Heart left ventricle (tissue), 16 donors: ENCODE measurements around the gene ANKRD40. TPM values are rescaled to one million over a fixed set of nuclear protein-coding genes. Genes with fewer than 3 reads are reported as not detected.

Experiments used
- ATAC-seq, 4 donors: fragments of 200-7000 bp; cut with Tn5 transposase; one replicate each; pipeline ENCODE4 v1.9.1; 2020 to 2022; ENCODE audit warnings: moderate library complexity in 4 of 4, mild to moderate bottlenecking in 3 of 4, moderate number of reproducible peaks in 1 of 4
- DNase-seq, 5 donors: peaks; one replicate each; pipeline ENCODE4 v3.0.0-alpha.2; 2020
- H3K27ac ChIP-seq, 12 donors: fragments of 200-600 bp; sonication (generic) in 4 of 12; one replicate each; pipeline versions ENCODE4 v1.5.0 to v1.8.0; 2016 to 2022; ENCODE audit warnings: mild to moderate bottlenecking in 2 of 12
- H3K27me3 ChIP-seq, 9 donors: fragments of 200-600 bp; sonication (generic) in 2 of 9; one replicate each; pipeline versions ENCODE4 v1.5.1 to v1.8.0; 2016 to 2022; ENCODE audit warnings: mild to moderate bottlenecking in 3 of 9
- H3K36me3 ChIP-seq, 9 donors: fragments of 200-600 bp; sonication (generic) in 2 of 9; one replicate each; pipeline versions ENCODE4 v1.5.0 to v1.8.0; 2018 to 2022; ENCODE audit warnings: mild to moderate bottlenecking in 2 of 9
- H3K4me1 ChIP-seq, 12 donors: fragments of 200-600 bp; sonication (generic) in 4 of 12; one replicate each; pipeline versions ENCODE4 v1.5.0 to v1.8.0; 2016 to 2022; ENCODE audit warnings: mild to moderate bottlenecking in 3 of 12
- H3K4me3 ChIP-seq, 12 donors: fragments of 200-600 bp; sonication (generic) in 4 of 12; one replicate each; pipeline versions ENCODE4 v1.5.0 to v1.8.0; 2017 to 2022; ENCODE audit warnings: mild to moderate bottlenecking in 9 of 12, moderate library complexity in 4 of 12
- H3K9me3 ChIP-seq, 12 donors: fragments of 200-600 bp; sonication (generic) in 4 of 12; one replicate each; pipeline versions ENCODE4 v1.5.0 to v1.8.0; 2016 to 2022; ENCODE audit warnings: mild to moderate bottlenecking in 1 of 12
- POLR2A ChIP-seq, 2 donors: fragments of 450-650 bp; IDR thresholded peaks; one replicate each; pipeline ENCODE4 v1.6.1; 2017; ENCODE audit warnings: antibody characterized with exemption in 2 of 2, mild to moderate bottlenecking in 2 of 2, moderate library complexity in 2 of 2
- WGBS, 4 donors: extraction: QIAGEN DNeasy Blood & Tissue Kit in 2 of 4; methylation state at CpG; one replicate each; pipeline versions ENCODE4 v1.1.5 to v1.1.7; 2013 to 2018; 5-methylcytosine and 5-hydroxymethylcytosine counted together
- intact Hi-C, 10 donors: fragments of 100-400 bp; cut with DNase I; formaldehyde crosslinking; loops; one replicate each; pipeline versions ENCODE4 v1.11.1 to v1.14.2; 2022
- polyA plus RNA-seq, 2 donors: library from polyadenylated mRNA; stranded (reverse); fragments of 200-250 nt; gene quantifications; one replicate each; pipeline ENCODE4 v1.2.3, GENCODE V29; 2013
- total RNA-seq, 9 donors: library from RNA; depleted of rRNA in 2 of 9; stranded (reverse); fragments of >200 nt in 2 of 9; fragmentation: NEBNext Ultra II Directional in 3 of 9; extraction: Animal tissue kit (Norgen Biotek cat#: 25700) in 3 of 9; gene quantifications; one replicate each; pipeline versions ENCODE4 v1.1.0 to v1.2.4, GENCODE V29; 2016 to 2023
- TF ChIP-seq, protein P1 (sequence below), 12 donors: fragments of 200-600 bp; sonication (generic) in 4 of 12; IDR thresholded peaks; one replicate each; pipeline versions ENCODE4 v1.5.0 to v1.8.0; 2018 to 2022; ENCODE audit warnings: antibody characterized with exemption in 12 of 12, mild to moderate bottlenecking in 5 of 12
- donor health status: ischemic (EF 13 %, LVEDD 7.1; RV severe dilation, severe dysfunction).
- donor health status: healthy with polysubstance abuse.
- donor health status: DM: no; HTN: yes; CAD: no.
- donor health status: DM: no; HTN: no; CAD: no.
- donor health status: ischemic (EF 25% LVEDD 6.9; RV normal size, moderate dysfunction).
- donor health status: ischemic (EF 25% LVEDD 5.7; RV mildly dilated, moderate dysfunction).
- donor health status: healthy.
- donor health status: DM: yes; HTN: yes; CAD: no.
- donor health status: ischemic (EF 35%, LVEDD 5.7; RV mildly dilated, moderate dysfunction).
- donor health status: nonischemic (EF 11% LVEDD 7.7; RV severe dilation, severe dysfunction).
- donor health status: DM: yes; HTN: yes; CAD: no.
- donor health status: PGD.
- donor health status: ischemic (EF 29% LVEDD 5.4; RV normal size, mild dysfunction).
- donor health status: nonischemic (EF 23%, LVEDD 6.1; RV moderate dilation, normal function).

ANKRD40 gene
- total and polyA plus RNA-seq, 11 donors, result 22.2 to 55.4 (median 47.2) TPM

DNA sequence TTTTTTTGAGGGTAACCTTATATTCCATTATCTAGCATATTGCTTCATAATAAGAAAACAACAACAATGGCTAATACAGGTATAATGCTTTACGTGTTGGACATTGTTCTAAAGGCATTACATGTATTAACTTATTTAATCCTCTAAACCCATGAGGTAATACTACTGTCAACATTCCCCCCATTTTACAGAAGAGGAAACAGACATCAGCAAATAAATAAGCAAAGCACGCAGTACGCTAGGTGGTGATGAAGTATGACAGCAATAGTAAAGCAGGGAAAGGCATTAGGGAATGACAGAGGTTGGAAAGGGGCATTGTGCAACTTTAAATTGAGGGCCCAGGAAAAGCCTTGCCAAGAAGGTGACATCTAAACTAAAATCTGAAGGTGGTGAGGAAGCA is 4.6 kb downstream of the ANKRD40 start:
- intact Hi-C loops, result loop anchor here in 1 of 10 donors (10.0 kb wide), 1 partner anchor 142 kb away; no protein-coding TSS in a partner anchor
- DNase-seq (no peak), ATAC-seq (no peak)
- TF ChIP-seq, protein P1, sequence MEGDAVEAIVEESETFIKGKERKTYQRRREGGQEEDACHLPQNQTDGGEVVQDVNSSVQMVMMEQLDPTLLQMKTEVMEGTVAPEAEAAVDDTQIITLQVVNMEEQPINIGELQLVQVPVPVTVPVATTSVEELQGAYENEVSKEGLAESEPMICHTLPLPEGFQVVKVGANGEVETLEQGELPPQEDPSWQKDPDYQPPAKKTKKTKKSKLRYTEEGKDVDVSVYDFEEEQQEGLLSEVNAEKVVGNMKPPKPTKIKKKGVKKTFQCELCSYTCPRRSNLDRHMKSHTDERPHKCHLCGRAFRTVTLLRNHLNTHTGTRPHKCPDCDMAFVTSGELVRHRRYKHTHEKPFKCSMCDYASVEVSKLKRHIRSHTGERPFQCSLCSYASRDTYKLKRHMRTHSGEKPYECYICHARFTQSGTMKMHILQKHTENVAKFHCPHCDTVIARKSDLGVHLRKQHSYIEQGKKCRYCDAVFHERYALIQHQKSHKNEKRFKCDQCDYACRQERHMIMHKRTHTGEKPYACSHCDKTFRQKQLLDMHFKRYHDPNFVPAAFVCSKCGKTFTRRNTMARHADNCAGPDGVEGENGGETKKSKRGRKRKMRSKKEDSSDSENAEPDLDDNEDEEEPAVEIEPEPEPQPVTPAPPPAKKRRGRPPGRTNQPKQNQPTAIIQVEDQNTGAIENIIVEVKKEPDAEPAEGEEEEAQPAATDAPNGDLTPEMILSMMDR (IDR thresholded peaks at IDR 0.05), result no peak
- no peak for TF ChIP-seq POLR2A (IDR thresholded peaks at IDR 0.05)
- Histone ChIP-seq H3K36me3 (peaks cover 0 to 61% (median 41%) of the 10 kb centered on the region in 9 donors), H3K9me3 (no peaks in the 10 kb centered on the region), H3K27ac (no peak overlapping the region), H3K4me1 (peaks cover 0 to 53% (median 25%) of the 10 kb centered on the region in 12 donors), H3K4me3 (no peak overlapping the region), H3K27me3 (no peaks in the 10 kb centered on the region)
- 88 to 95% (median 92%) methylated on average over 3 of the region's 3 CpGs for WGBS, 4 donors

DNA sequence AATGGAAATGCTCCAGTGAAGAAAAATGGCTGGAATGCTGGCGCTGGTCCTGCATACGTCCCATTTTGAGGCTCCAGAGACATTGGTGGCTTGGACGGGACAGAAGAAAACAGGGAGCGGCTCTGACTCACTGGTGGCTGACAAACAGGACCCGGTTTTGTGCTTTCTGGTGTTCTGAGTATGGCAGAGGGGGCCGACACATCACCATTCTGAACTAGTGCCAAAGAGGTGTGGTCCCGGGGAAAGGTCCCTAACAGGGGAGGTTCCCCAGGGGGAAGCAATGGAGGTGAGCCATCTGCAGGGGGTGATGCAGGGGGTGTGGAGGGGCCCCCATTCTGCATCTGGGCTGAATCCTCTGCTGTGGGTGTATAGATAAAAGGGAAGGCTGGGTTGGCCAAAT is 8.3 kb downstream of the ANKRD40 start:
- peaks cover 0 to 94% (median 74%) of the 10 kb centered on the region in 9 donors for H3K36me3 ChIP-seq
- no peaks in the 10 kb centered on the region for H3K9me3 ChIP-seq
- intact Hi-C loops, result loop anchor here in 8 of 10 donors (5.0 to 10.0 kb wide), 4 partner anchors 55 to 215 kb away; partner anchors contain the start of gene SPATA20 (in 6 of the 8)
- H3K4me1 ChIP-seq, result peaks cover 0 to 50% (median 29%) of the 10 kb centered on the region in 12 donors
- ATAC-seq (no peak), DNase-seq (no peak)
- 77 to 79% (median 78%) methylated on average over 7 of the region's 7 CpGs for WGBS, 4 donors
- no peak overlapping the region for H3K27ac ChIP-seq
- TF ChIP-seq POLR2A (IDR thresholded peaks at IDR 0.05), result no peak
- TF ChIP-seq, protein P1 (IDR thresholded peaks at IDR 0.05), result no peak
- H3K27me3 ChIP-seq, result no peaks in the 10 kb centered on the region
- H3K4me3 ChIP-seq, result no peak overlapping the region

DNA sequence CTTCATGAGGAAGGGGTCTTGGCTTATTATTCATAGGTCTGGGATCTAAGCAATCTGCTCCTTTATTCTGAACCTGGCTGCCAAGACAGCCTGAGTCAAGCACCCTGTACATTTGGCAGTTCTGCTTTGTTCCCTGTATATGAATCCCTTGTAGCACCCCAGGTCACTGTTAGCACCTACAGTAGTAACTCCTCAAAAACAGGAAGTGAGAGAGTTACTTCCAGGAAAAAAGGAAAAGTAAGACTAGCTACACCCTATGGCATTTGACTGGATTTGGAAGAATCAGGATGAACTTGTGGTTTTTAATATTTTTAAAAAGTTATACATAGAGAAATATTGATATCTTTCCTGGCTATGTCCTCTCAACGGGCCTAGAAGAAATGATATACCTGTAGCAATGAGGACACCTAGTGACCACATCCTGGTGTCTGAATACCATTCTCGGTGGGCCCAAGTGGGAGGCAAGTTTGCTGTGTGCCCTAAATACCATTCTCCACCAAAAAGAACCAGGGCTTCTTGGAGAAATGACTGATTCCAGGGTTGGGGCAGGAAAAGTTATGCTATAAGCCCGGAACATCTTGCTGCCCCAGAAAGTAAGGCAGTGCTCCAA is 9.9 kb downstream of the ANKRD40 start:
- 44 to 59% (median 51%) methylated on average over 3 of the region's 3 CpGs for WGBS, 4 donors
- DNase-seq, result no peak
- H3K4me1 ChIP-seq, result peaks cover 0 to 35% (median 20%) of the 10 kb centered on the region in 12 donors

DNA sequence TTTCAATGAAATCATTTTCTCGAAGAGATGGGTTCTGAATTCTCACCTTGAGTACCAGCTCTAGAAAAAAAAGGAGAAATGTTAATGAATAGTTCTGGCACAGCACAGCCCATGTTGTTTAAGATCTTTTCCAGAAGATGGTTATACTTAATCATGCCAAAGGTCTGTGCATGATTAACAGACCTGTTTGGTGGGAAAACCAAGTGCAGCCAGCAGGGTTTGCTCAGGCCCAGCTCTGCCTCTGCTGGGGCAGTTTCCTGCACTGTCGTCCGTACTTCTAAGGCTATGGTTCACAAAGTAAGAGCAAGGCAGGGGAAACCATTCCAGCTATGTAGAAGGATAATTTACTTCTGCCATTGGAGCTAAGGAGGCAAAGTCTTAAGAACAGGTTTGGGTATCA is 10.7 kb downstream of the ANKRD40 start:
- intact Hi-C loops, result loop anchor here in 8 of 10 donors (5.0 to 10.0 kb wide), 4 partner anchors 58 to 212 kb away; partner anchors contain the start of gene SPATA20 (in 6 of the 8)
- H3K4me1 ChIP-seq, result peaks cover 0 to 29% (median 17%) of the 10 kb centered on the region in 12 donors
- H3K4me3 ChIP-seq, result no peak overlapping the region
- no peak overlapping the region for H3K27ac ChIP-seq
- TF ChIP-seq, protein P1 (IDR thresholded peaks at IDR 0.05), result no peak
- TF ChIP-seq POLR2A (IDR thresholded peaks at IDR 0.05), result no peak
- ATAC-seq (no peak), DNase-seq (no peak)
- no peaks in the 10 kb centered on the region for H3K27me3 ChIP-seq
- peaks cover 0 to 95% (median 83%) of the 10 kb centered on the region in 9 donors for H3K36me3 ChIP-seq
- H3K9me3 ChIP-seq, result no peaks in the 10 kb centered on the region
- 81 to 89% (median 83%) methylated on average over 3 of the region's 3 CpGs for WGBS, 4 donors

More for the DNA sequence above, 9.9 kb downstream of the ANKRD40 start:
- no peak for ATAC-seq
- Histone ChIP-seq H3K36me3 (peaks cover 0 to 94% (median 79%) of the 10 kb centered on the region in 9 donors), H3K27me3 (no peaks in the 10 kb centered on the region), H3K9me3 (no peaks in the 10 kb centered on the region), H3K27ac (no peak overlapping the region), H3K4me3 (no peak overlapping the region)
- intact Hi-C loops, result loop anchor here in 8 of 10 donors (5.0 to 10.0 kb wide), 4 partner anchors 57 to 213 kb away; partner anchors contain the start of gene SPATA20 (in 6 of the 8)
- no peak for TF ChIP-seq POLR2A (IDR thresholded peaks at IDR 0.05)
- TF ChIP-seq, protein P1 (IDR thresholded peaks at IDR 0.05), result no peak
